PC-9 (cell line): Measurements from ENCODE around the gene HCRT.

Source experiments
- CTCF ChIP-seq: fragments of 200-600 bp; sonication (generic); conservative IDR thresholded peaks from 2 replicates; pipeline ENCODE4 v1.6.1; 2017; ENCODE audit warnings: mixed run types, antibody characterized with exemption, mild to moderate bottlenecking, moderate library complexity
- EZH2 ChIP-seq: fragments of 200-600 bp; sonication (generic); IDR thresholded peaks from 2 replicates; pipeline ENCODE4 v1.8.0; 2017; ENCODE audit warnings: antibody characterized with exemption, low read depth

- no peak for TF ChIP-seq CTCF
- no peak for TF ChIP-seq EZH2
Measured at GRCh38 chr17:42155614-42156045, 29.6 kb downstream of the HCRT start.
